UCSD-AML1 (cell line): ENCODE data around the gene PRKAR2A.
"Not testable (repeated sequence)": the region's sequence is repeated elsewhere in the genome, so short reads cannot be mapped to it uniquely, and the experiment has no call there.

ENCODE experiments used
- DNase-seq: peaks from one replicate; lab custom pipeline; 2025; ENCODE audit not compliant: unreplicated experiment; lab: John Stamatoyannopoulos, UW

PRKAR2A gene

GRCh38 chr3:48734541-48734940, 113.1 kb downstream of the PRKAR2A start:
- DNase-seq: not testable (repeated sequence)

GRCh38 chr3:48733752-48734518, 113.7 kb downstream of the PRKAR2A start:
- not testable (repeated sequence) for DNase-seq

- DNase-seq: no peak
Observed at GRCh38 chr3:48727511-48727910, 120.2 kb downstream of the PRKAR2A start.

DNA sequence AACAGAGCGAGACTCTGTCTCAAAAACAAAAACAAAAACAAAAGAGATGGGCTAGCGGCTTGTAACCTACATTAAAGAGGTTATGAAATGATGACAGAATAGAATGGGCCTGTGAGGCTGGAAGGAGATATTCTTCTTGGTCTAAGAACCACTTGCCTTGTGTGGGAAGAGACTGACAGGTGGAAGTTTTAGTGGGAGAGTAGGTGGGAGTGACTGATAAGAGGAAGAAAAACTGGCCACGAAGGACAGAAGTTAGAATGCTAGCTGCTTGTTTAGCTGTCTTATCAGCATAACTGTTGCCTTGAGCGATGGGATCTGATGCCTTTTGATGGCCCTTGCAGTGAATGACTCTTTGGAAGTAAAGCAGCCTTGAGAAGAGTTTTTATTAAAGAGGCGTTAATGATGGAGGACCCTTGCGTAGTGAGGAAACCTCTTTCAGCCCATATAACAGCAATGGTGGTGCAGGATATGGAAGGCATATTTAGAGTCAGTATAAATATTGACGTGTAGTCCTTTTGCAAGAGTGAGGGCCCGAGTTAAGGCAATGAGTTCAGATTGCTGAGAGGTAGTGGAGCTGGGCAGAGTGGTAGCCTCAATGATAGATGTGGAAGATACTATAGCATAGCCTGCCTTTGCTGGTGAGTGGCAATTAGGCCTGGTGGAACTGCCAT, 122.4 kb downstream of the PRKAR2A start:
- DNase-seq: not testable (repeated sequence)

DNA sequence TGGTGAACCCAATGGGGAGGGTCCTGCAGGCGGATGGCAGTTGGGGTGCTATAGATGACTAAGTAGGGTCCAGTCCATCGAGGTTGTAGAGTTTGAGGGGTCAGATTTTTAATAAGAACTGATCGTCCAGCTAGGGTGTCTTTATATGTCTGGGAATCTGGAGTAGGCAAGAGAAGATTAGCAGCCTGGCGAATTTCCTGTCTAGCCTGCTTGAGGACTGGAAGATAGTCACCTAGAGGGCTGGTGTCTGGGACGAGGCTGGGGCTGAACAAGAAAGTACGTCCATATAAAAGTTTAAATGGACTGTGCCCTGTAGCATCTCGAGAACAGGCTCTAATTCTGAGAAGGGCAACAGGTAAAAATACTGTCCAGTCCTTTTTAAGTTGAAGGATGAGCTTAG, 123.9 kb downstream of the PRKAR2A start:
- DNase-seq: no peak

- DNase-seq: not testable (repeated sequence)
Observed at GRCh38 chr3:48723293-48723692, 124.4 kb downstream of the PRKAR2A start.

DNA sequence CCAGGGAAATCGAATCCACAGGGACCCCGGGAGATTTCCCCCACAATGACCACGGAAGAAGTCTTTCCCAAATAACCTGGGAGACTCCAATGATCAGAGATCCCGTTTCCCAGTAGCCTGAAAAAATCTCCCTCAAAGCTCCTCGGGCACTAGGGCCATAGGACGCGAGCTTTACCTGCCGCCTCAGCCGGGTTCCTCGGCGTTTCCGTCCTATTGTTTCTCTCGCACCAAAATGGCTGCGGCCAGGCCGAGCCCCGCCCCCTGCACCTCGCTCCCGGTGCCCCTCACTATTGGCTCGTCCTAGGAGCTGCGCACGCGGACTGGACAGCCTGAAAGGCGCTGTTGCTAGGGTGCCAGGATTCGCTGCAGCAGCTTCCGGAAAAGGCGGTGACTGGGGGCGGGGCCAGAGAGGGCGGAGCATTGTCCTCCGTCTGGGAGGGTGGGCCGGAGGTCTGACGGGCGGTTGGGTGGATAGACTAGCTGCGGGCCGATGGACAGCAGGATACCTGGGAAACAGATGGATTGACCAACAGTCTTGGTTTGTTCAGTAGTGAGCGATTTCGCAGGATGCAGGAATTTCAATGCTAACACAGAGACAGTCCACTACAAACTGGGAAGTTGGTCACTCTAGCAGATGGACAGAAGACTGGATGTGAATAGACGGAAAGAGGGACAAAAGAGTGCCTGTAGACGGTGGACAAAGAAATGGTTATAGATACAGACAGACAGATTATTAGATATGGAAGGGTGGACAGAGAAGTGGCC, 130.5 kb downstream of the PRKAR2A start, which contains the start of gene IP6K2:
IP6K2 (minus strand) TSS at position 240 of the 765 bp plus-strand sequence. CDS start 21,930 bp downstream, outside the sequence.
- DNase-seq: peak; percentile 98

DNA sequence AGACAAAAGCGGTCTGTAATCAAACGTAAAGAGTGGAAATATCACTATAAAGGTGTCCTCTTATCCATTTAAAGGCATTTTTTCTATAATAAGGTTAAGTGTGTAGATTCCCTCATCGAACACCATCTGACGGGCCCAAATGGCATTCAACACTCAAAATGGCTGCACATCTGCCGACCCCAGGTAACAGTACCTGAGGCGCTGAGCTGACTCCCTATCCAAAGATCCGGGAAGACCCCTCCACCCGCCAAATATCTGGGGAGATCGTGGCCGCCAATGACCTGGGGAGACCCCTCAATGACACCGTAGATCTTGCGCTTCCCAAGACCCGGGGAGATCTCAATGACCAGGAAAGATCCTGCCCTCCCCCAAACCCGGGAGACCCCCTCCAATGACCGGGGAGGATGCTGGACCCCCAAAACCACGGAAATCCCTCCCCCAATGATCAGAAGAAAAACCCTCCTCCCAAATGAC, 131.1 kb downstream of the PRKAR2A start:
- DNase-seq: peak; percentile 43

- DNase-seq: no peak
Observed at GRCh38 chr3:48715174-48715800, 132.4 kb downstream of the PRKAR2A start.

- DNase-seq: no peak
Observed at GRCh38 chr3:48711727-48712126, 135.9 kb downstream of the PRKAR2A start.

DNA sequence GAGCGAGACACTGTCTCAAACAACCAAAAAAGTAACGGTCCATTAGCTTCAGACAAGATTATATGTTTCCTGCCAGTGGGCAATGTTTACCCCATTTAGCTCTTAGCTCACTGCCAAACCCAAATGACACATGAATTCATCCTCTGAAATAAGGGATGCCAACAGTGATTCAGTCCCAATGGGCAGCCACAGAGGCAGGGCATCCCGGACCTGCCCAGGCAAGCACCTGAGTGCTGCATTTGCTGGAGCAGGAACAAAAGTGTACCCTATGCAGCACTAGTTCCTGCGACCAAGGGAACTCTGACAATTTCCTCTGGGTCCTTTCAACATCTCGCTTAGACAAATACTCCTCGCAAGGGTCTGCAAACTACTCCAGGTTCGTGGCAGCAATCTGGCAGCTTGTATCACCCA, 138.6 kb downstream of the PRKAR2A start:
- no peak for DNase-seq

- no peak for DNase-seq
Observed at GRCh38 chr3:48708481-48708889, 139.2 kb downstream of the PRKAR2A start.

DNA sequence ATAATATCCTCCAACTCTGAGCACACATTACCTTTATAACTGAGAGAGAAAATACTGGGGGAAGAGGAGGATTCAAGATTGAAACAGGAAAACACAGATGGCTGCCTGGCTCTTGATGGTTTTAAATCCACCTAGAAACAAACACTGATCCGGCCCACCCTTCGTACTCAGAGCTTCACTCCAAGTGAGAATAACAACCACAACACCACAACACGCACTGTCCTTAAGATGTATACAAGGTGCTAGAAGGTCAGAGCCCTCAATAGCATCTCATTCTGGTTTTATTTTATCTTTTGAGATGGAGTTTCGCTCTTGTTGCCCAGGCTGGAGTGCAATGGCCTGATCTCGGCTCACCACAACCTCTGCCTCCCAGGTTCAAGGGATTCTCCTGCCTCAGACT, 140.5 kb downstream of the PRKAR2A start:
- DNase-seq: no peak

GRCh38 chr3:48702320-48702920, 145.3 kb downstream of the PRKAR2A start:
- DNase-seq: no peak

DNA sequence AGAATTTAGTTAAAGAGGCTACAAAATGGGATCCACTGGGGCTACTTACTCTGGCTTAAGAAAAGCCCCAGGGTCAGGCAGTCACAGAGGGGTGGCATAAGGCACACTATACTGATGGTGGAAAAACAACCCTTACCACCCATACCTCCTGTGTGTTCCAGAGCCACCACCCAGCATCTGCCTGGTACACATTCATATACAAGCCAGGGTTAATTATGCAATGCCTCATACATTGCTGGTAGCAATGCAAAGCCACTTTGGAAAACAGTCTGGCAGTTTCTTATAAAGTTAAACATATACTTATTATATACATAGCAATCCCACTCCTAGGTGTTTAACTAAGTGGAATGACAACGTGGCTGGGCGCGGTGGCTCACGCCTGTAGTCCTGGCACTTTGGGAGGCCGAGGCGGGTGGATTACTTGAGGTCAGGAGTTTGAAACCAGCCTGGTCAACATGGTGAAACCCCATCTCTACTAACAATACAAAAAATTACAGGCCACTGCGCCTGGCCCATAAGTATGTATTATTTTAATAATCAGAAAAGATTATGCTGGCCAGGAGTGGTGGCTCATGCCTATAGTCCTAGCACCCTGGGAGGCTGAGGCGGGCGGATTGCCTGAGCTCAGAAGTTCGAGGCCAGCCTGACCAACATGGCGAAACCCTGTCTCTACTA, 146.8 kb downstream of the PRKAR2A start:
- DNase-seq: no peak

GRCh38 chr3:48698891-48699290, 148.8 kb downstream of the PRKAR2A start:
- DNase-seq: no peak

GRCh38 chr3:48697952-48698351, 149.7 kb downstream of the PRKAR2A start:
- no peak for DNase-seq

- no peak for DNase-seq
Observed at GRCh38 chr3:48696601-48697000, 151.1 kb downstream of the PRKAR2A start.
